Endothelial cell (in vitro differentiated cells): Measurements from ENCODE around the gene TEX19. TPM values are rescaled to one million over a fixed set of nuclear protein-coding genes. Genes with fewer than 3 reads are reported as not detected.
A peak's percentile ranks its signal among the peaks of the same experiment; 100 is the strongest.
"Not testable (repeated sequence)": the region's sequence is repeated elsewhere in the genome, so short reads cannot be mapped to it uniquely, and the experiment has no call there.

Experiments used
- DNase-seq: peaks from one replicate; pipeline ENCODE4 v3.0.0; 2021; ENCODE audit warnings: low spot score
- H3K27ac Mint-ChIP-seq: one replicate; pipeline ENCODE4 v1.8.0; 2021; ENCODE audit warnings: mixed read lengths, inconsistent platforms; ENCODE audit not compliant: unreplicated experiment
- H3K27me3 Mint-ChIP-seq: one replicate; pipeline ENCODE4 v1.8.0; 2021; ENCODE audit warnings: mild to moderate bottlenecking, moderate library complexity, mixed read lengths, inconsistent platforms; ENCODE audit not compliant: unreplicated experiment
- H3K36me3 Mint-ChIP-seq: one replicate; pipeline ENCODE4 v1.8.0; 2021; ENCODE audit warnings: mild to moderate bottlenecking, low read depth, mixed read lengths, inconsistent platforms; ENCODE audit not compliant: unreplicated experiment
- H3K4me1 Mint-ChIP-seq: one replicate; pipeline ENCODE4 v1.8.0; 2021; ENCODE audit warnings: mild to moderate bottlenecking, mixed read lengths, inconsistent platforms; ENCODE audit not compliant: unreplicated experiment
- H3K4me3 Mint-ChIP-seq: one replicate; pipeline ENCODE4 v1.8.0; 2021; ENCODE audit warnings: mild to moderate bottlenecking, mixed read lengths, inconsistent platforms; ENCODE audit not compliant: unreplicated experiment
- H3K9me3 Mint-ChIP-seq: one replicate; pipeline ENCODE4 v1.8.0; 2021; ENCODE audit warnings: mixed read lengths, inconsistent platforms; ENCODE audit not compliant: unreplicated experiment
- CTCF ChIP-seq: fragments of 200-600 bp; sonication (generic); IDR thresholded peaks from one replicate; pipeline ENCODE4 v1.5.0; 2021; ENCODE audit warnings: antibody characterized with exemption; ENCODE audit not compliant: unreplicated experiment
- total RNA-seq: library from RNA; stranded (reverse); fragmentation: NEBNext Ultra II Directional; extraction: Animal tissue kit (Norgen Biotek cat#: 25700); gene quantifications from one replicate; pipeline ENCODE4 v1.2.1, GENCODE V29; 2021; ENCODE audit not compliant: unreplicated experiment

TEX19 gene
- total RNA-seq, 1 donor from 2014 or later = 0.26 TPM

GRCh38 chr17:82369211-82369610, 10.2 kb downstream of the TEX19 start:
- Mint-ChIP-seq H3K27ac (no peak overlapping the region), H3K27me3 (peaks cover 9% of the 10 kb centered on the region), H3K4me1 (peaks cover 7% of the 10 kb centered on the region), H3K36me3 (peaks cover 4% of the 10 kb centered on the region), H3K4me3 (no peak overlapping the region), H3K9me3 (no peaks in the 10 kb centered on the region)
- no peak for TF ChIP-seq CTCF
- DNase-seq = no peak

- peaks cover 4% of the 10 kb centered on the region for H3K4me1 Mint-ChIP-seq
- no peaks in the 10 kb centered on the region for H3K9me3 Mint-ChIP-seq
- DNase-seq = no peak
- no peak overlapping the region for H3K4me3 Mint-ChIP-seq
- TF ChIP-seq CTCF = no peak
- peaks cover 9% of the 10 kb centered on the region for H3K27me3 Mint-ChIP-seq
- no peak overlapping the region for H3K27ac Mint-ChIP-seq
- no peaks in the 10 kb centered on the region for H3K36me3 Mint-ChIP-seq
Measured at GRCh38 chr17:82370471-82371332, 11.7 kb downstream of the TEX19 start.

- Mint-ChIP-seq H3K9me3 (no peaks in the 10 kb centered on the region), H3K27me3 (peaks cover 10% of the 10 kb centered on the region), H3K4me3 (no peak within 1 kb of the TSS), H3K4me1 (peaks cover 4% of the 10 kb centered on the region), H3K27ac (no peak within 1 kb of the TSS), H3K36me3 (no peaks in the 10 kb centered on the region)
- no peak for DNase-seq
- TF ChIP-seq CTCF = no peak
Measured at GRCh38 chr17:82371333-82372248, 12.5 kb downstream of the TEX19 start, which contains the start of gene UTS2R. Gene UTS2R (plus strand): TSS chr17:82371765. CDS start chr17:82374325, 2,560 bp downstream.

GRCh38 chr17:82372249-82373071, 13.4 kb downstream of the TEX19 start:
- H3K4me3 Mint-ChIP-seq = peak overlapping the region; percentile 15
- peaks cover 4% of the 10 kb centered on the region for H3K4me1 Mint-ChIP-seq
- no peak overlapping the region for H3K27ac Mint-ChIP-seq
- H3K9me3 Mint-ChIP-seq = no peaks in the 10 kb centered on the region
- H3K36me3 Mint-ChIP-seq = no peaks in the 10 kb centered on the region
- TF ChIP-seq CTCF = no peak
- no peak for DNase-seq
- H3K27me3 Mint-ChIP-seq = peaks cover 11% of the 10 kb centered on the region

- H3K4me1 Mint-ChIP-seq, H3K36me3 Mint-ChIP-seq, H3K27ac Mint-ChIP-seq, DNase-seq, H3K9me3 Mint-ChIP-seq: not testable (repeated sequence)
- Mint-ChIP-seq H3K4me3 (peak overlapping the region; percentile 15), H3K27me3 (peaks cover 11% of the 10 kb centered on the region)
Measured at GRCh38 chr17:82373072-82373452, 14.0 kb downstream of the TEX19 start.
